ENCODE measurements around the gene ASB6.
"Not testable (repeated sequence)": the region's sequence is repeated elsewhere in the genome, so short reads cannot be mapped to it uniquely, and the experiment has no call there.

ASB6 gene

DNA sequence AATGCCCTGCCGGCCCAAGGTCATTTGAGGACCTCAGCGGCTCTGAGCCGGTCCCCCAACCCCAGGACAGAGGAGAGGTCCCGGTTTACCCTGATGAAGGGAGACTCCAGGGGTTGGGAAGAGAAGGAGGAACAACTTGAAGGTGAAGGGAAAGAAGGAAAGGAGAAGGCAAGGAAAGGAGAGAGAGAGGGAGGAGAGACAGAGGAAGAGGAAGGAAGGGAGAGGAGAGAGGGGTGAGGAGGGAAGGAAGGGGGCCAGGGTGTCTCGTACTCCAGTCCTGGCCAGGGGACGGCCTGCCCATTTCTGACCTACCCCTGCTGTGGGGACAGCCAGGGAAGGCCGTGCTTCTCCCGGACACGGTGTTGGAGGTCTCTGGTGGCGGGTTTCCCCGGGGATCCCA, 25.4 kb upstream of the ASB6 start:
- DNase-seq (ENCODE audit: low read depth in 2 of 2), result no peak

DNA sequence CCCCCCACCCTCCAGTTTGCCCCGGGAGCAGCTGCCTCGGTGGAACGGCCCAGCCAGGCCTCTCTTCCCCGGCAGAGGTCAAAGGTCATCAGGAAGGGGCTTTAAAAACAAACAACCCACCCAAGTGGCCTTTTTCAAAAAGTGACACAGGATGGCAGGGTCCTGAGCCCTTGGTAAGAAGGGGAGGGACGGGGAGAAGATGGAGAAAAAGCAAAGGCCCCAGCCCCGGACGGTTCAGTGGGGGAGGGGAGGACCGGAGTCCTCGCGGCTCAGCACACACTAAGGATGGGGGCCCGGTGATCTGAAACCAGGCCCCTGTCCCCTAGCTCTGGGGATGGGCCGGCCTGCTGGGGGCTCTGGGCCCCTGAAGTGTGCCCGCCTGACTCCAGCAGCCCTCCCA, 24.6 kb upstream of the ASB6 start:
- no peak for DNase-seq (ENCODE audit: low read depth in 2 of 2)

- no peak for DNase-seq (ENCODE audit: low read depth in 2 of 2)
Measured at GRCh38 chr9:129665814-129666520, 24.0 kb upstream of the ASB6 start.

DNA sequence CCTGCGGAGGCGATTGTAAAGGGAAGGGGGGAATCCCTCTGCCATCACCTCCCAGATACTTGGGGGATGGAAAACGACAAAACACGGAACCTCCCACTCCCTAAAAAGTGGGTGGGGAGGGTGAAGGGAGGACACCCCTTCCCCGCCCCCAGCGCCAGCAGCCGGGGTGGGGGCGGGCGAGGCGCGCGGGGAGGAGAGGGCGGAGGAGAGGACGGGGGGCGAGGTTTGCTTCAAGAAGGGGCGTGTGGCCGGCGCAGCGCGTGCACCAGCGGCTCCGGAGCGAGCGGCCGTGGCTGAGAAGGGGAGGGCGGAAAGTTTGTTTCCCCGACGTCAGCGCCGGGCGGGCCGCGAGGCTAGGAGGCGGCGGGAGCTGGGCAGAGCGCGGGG, 23.4 kb upstream of the ASB6 start, which contains the start of gene PRRX2:
Gene PRRX2 (plus strand): TSS at position 259 of the 387 bp plus-strand sequence. CDS start 221 bp downstream, outside the sequence.
- DNase-seq (ENCODE audit: low read depth in 2 of 2), result peak; percentile 24 to 30

- no peak for DNase-seq (ENCODE audit: low read depth in 2 of 2)
Measured at GRCh38 chr9:129664746-129665388, 22.9 kb upstream of the ASB6 start.

GRCh38 chr9:129662239-129662638, 20.3 kb upstream of the ASB6 start:
- not testable (repeated sequence) for DNase-seq (ENCODE audit: low read depth in 2 of 2)

GRCh38 chr9:129661029-129661428, 19.1 kb upstream of the ASB6 start:
- no peak for DNase-seq (ENCODE audit: low read depth in 2 of 2)

GRCh38 chr9:129656795-129657390, 14.9 kb upstream of the ASB6 start:
- no peak for DNase-seq (ENCODE audit: low read depth in 2 of 2)

DNA sequence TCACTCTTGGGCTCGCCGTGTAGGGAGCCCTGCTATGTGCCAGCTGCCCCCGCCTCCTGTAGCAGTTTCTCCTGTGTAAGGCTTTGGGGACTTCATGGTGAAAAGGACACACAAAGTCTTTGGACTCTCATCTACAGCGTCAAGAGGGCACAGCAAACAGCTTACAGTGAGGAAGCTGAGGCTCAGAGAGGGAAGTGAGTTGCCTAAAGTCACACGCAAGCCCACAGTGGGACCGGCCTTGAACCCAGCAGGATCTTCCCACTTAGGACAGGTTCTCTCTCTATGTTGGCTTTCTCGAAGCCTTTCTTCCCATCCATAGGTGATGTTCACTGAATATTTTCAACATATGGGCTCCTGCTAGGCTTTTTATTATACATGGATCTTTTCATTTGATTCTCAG, 13.7 kb upstream of the ASB6 start:
- no peak for DNase-seq (ENCODE audit: low read depth in 2 of 2)

DNA sequence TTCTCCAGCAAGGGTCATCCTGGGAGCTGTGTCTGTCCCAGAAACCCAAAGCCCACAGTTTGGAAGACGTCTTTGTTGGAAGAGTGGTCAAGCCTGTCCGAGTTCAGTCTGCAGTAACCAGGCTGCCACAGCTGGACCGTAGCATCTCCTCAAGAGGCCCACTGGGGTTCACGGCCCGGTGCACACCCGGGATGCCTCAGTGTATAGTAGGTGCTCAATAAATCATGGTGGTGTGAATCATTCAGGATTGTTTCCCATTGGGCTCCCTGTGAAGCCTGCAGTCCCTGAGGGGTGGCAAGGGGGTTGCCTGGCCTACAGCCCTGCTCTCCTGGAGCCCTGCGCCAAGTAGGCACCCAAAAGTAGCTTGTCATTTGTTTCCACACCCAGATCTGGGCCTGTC, 13.2 kb upstream of the ASB6 start:
- no peak for DNase-seq (ENCODE audit: low read depth in 2 of 2)

- no peak for DNase-seq (ENCODE audit: low read depth in 2 of 2)
Measured at GRCh38 chr9:129654554-129655040, 12.6 kb upstream of the ASB6 start.

GRCh38 chr9:129653823-129654553, 12.0 kb upstream of the ASB6 start:
- DNase-seq (ENCODE audit: low read depth in 2 of 2), result no peak

GRCh38 chr9:129650680-129651235, 8.8 kb upstream of the ASB6 start:
- DNase-seq (ENCODE audit: low read depth in 2 of 2), result no peak

- DNase-seq (ENCODE audit: low read depth in 2 of 2), result no peak
Measured at GRCh38 chr9:129649726-129650679, 8.1 kb upstream of the ASB6 start.

DNA sequence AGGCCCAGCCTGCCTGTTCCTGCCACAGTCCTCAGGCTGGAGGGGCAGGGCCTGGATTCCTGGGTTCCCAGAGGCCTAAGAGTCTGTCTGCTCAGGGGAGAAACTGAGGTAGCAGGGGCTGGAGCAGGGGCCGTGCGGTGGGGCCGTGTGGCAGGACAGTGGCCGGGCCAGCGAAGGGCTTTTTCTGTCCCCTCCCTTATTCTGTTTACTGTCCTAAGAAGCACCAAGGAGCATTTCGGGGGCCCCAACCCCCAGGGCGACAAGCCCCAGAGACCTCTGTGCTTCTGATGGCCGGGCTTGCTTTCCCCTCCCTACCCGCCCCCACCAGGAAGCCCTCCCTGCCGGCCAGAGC, 6.8 kb upstream of the ASB6 start:
- DNase-seq (ENCODE audit: low read depth in 2 of 2), result no peak

- no peak for DNase-seq (ENCODE audit: low read depth in 2 of 2)
Measured at GRCh38 chr9:129648092-129648763, 6.3 kb upstream of the ASB6 start.

DNA sequence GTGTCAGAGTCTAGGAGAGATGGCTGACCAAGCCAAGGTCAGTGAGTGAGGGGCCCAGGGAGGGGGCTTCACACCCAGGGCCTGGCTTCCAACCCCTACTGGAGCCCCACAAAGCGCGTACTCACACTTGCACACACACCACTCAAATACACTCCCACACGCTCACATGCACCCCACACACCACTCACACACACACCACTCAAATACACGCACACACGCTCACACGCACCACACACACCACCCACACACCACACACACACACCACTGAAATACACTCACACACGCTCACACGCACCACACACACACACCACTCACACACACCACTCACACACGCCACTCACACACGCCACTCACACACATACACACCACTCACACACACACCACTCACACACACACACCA, 5.7 kb upstream of the ASB6 start:
- no peak for DNase-seq (ENCODE audit: low read depth in 2 of 2)

GRCh38 chr9:129646654-129647053, 4.7 kb upstream of the ASB6 start:
- no peak for DNase-seq (ENCODE audit: low read depth in 2 of 2)

GRCh38 chr9:129646252-129646651, 4.3 kb upstream of the ASB6 start:
- no peak for DNase-seq (ENCODE audit: low read depth in 2 of 2)

- no peak for DNase-seq (ENCODE audit: low read depth in 2 of 2)
Measured at GRCh38 chr9:129644902-129645301, 3.0 kb upstream of the ASB6 start.

Measured in stimulated activated CD8-positive, alpha-beta memory T cell treated with anti-CD3 and anti-CD28 coated beads, Interleukin-2, amount 100 ng/mL, for 48 hours (primary cell).